H1 (cell line): Measurements from ENCODE around the gene SMARCA4. TPM values are rescaled to one million over a fixed set of nuclear protein-coding genes. Genes with fewer than 3 reads are reported as not detected.

Experiments used
- CTCF ChIA-PET: fragments of 300-600 bp; sonication (Branson Sonifier 250); formaldehyde crosslinking; loops from one replicate; lab custom pipeline; 2021; ENCODE audit not compliant: partially characterized antibody; lab: Charles Lee
- POLR2A ChIA-PET: fragments of 300-600 bp; sonication (Branson Sonifier 250); formaldehyde crosslinking; loops from one replicate; lab custom pipeline; 2021; ENCODE audit warnings: inconsistent platforms; ENCODE audit not compliant: partially characterized antibody; lab: Charles Lee
- DNase-seq, 2 experiments: peaks; one replicate each; pipeline versions ENCODE4 v3.0.0 to v3.0.0-alpha.2; 2010 to 2022; ENCODE audit warnings: low spot score in 2 of 2, low read depth in 1 of 2, mixed read lengths in 1 of 2
- FAIRE-seq: peaks from 2 replicates; lab custom pipeline; 2011; peaks lifted over from hg19 to GRCh38; lab: Jason Lieb, UNC
- H2AFZ ChIP-seq: 2 replicates; pipeline ENCODE4 v1.8.1; 2012; ENCODE audit warnings: low read length, inconsistent platforms
- H2AK5ac ChIP-seq: 2 replicates; pipeline ENCODE4 v1.6.1; 2013; ENCODE audit warnings: low read depth, low read length
- H2BK120ac ChIP-seq: replicated peaks from 2 replicates; pipeline ENCODE3; 2013; ENCODE audit warnings: low read depth, low read length, inconsistent platforms
- H2BK12ac ChIP-seq: 2 replicates; pipeline ENCODE4 v1.6.1; 2013; ENCODE audit warnings: low read depth, low read length
- H2BK15ac ChIP-seq: 2 replicates; pipeline ENCODE4 v1.6.1; 2013; ENCODE audit warnings: low read length
- H2BK20ac ChIP-seq: 2 replicates; pipeline ENCODE4 v1.6.1; 2013; ENCODE audit warnings: low read length
- H2BK5ac ChIP-seq: 2 replicates; pipeline ENCODE4 v1.6.1; 2013; ENCODE audit warnings: low read depth, low read length
- H3K14ac ChIP-seq: 2 replicates; pipeline ENCODE4 v1.6.1; 2013; ENCODE audit warnings: inconsistent platforms; ENCODE audit not compliant: insufficient read length
- H3K18ac ChIP-seq: 2 replicates; pipeline ENCODE4 v1.6.1; 2013; ENCODE audit warnings: low read length; ENCODE audit errors: extremely low read depth
- H3K23ac ChIP-seq: 2 replicates; pipeline ENCODE4 v1.6.1; 2013; ENCODE audit warnings: inconsistent platforms; ENCODE audit not compliant: insufficient read length
- H3K23me2 ChIP-seq: 2 replicates; pipeline ENCODE4 v1.6.1; 2013; ENCODE audit warnings: low read depth, low read length
- H3K27ac ChIP-seq: 2 replicates; pipeline ENCODE4 v1.6.1; 2011; ENCODE audit warnings: low read depth, low read length, inconsistent platforms
- H3K27me3 ChIP-seq, 4 experiments: replicated peaks in 1 of 4; 1 replicate in 1 of 4; 2 replicates in 3 of 4; pipeline versions ENCODE4 v1.6.1 to v1.8.1; 2011 to 2013; ENCODE audit warnings: low read length in 3 of 4, mild to moderate bottlenecking in 3 of 4, inconsistent platforms in 2 of 4, mixed read lengths in 2 of 4, moderate library complexity in 1 of 4; ENCODE audit not compliant: control insufficient read depth in 3 of 4, insufficient read depth in 3 of 4; ENCODE audit errors: extremely low read depth in 1 of 4
- H3K36me3 ChIP-seq, 4 experiments: 2 replicates each; pipeline versions ENCODE4 v1.6.1 to v1.8.1; 2011 to 2013; ENCODE audit warnings: mild to moderate bottlenecking in 4 of 4, low read length in 3 of 4, moderate library complexity in 2 of 4, control low read depth in 1 of 4, inconsistent platforms in 1 of 4; ENCODE audit not compliant: insufficient read depth in 4 of 4, control insufficient read depth in 2 of 4
- H3K4ac ChIP-seq: replicated peaks from 2 replicates; pipeline ENCODE3; 2013; ENCODE audit warnings: low read length, low read depth, mixed read lengths, inconsistent platforms; ENCODE audit not compliant: insufficient read length
- H3K4me1 ChIP-seq, 4 experiments: replicated peaks in 1 of 4; 1 replicate in 1 of 4; 2 replicates in 3 of 4; pipeline versions ENCODE4 v1.6.1 to v1.8.1; 2011 to 2013; ENCODE audit warnings: low read length in 3 of 4, inconsistent platforms in 2 of 4, mixed read lengths in 1 of 4; ENCODE audit not compliant: insufficient read depth in 4 of 4, control insufficient read depth in 3 of 4
- H3K4me2 ChIP-seq, 2 experiments: 2 replicates each; pipeline versions ENCODE4 v1.6.1 to v1.8.1; 2011 to 2013; ENCODE audit warnings: low read depth in 2 of 2, low read length in 2 of 2, control low read depth in 1 of 2, inconsistent platforms in 1 of 2, mild to moderate bottlenecking in 1 of 2; ENCODE audit not compliant: insufficient read depth in 1 of 2
- H3K4me3 ChIP-seq, 4 experiments: fragments of 200-600, 300-600 bp in 1 of 4; sonication (generic), shearing (Covaris generic), sonication (Bioruptor Twin) in 1 of 4; 2 replicates each; pipeline versions ENCODE4 v1.5.1 to v1.8.1; 2011 to 2016; ENCODE audit warnings: low read length in 4 of 4, low read depth in 3 of 4, control low read depth in 2 of 4, inconsistent platforms in 2 of 4, mild to moderate bottlenecking in 2 of 4, mixed read lengths in 1 of 4, moderate library complexity in 1 of 4; ENCODE audit not compliant: insufficient read depth in 2 of 4; ENCODE audit errors: extremely low read depth in 1 of 4
- H3K56ac ChIP-seq: replicated peaks from 2 replicates; pipeline ENCODE3; 2013; ENCODE audit warnings: low read depth, mild to moderate bottlenecking, mixed read lengths, low read length, inconsistent platforms; ENCODE audit not compliant: insufficient read length
- H3K79me1 ChIP-seq: 2 replicates; pipeline ENCODE4 v1.6.1; 2013; ENCODE audit warnings: low read depth, low read length, control low read depth
- H3K79me2 ChIP-seq, 2 experiments: 2 replicates each; pipeline versions ENCODE4 v1.6.1 to v1.8.1; 2012 to 2013; ENCODE audit warnings: low read length in 2 of 2, mild to moderate bottlenecking in 2 of 2, inconsistent platforms in 1 of 2; ENCODE audit not compliant: insufficient read depth in 2 of 2, control insufficient read depth in 1 of 2
- H3K9ac ChIP-seq, 4 experiments: replicated peaks in 1 of 4; 1 replicate in 1 of 4; 2 replicates in 3 of 4; pipeline versions ENCODE4 v1.6.1 to v1.8.1; 2011 to 2013; ENCODE audit warnings: low read depth in 3 of 4, low read length in 3 of 4, control low read depth in 2 of 4, mild to moderate bottlenecking in 2 of 4, moderate library complexity in 2 of 4, inconsistent platforms in 1 of 4; ENCODE audit errors: extremely low read depth in 1 of 4
- H3K9me3 ChIP-seq, 2 experiments: 2 replicates each; pipeline versions ENCODE4 v1.6.1 to v1.8.1; 2012 to 2013; ENCODE audit warnings: mild to moderate bottlenecking in 2 of 2, moderate library complexity in 2 of 2, control low read depth in 1 of 2, inconsistent platforms in 1 of 2, low read depth in 1 of 2, low read length in 1 of 2, mixed read lengths in 1 of 2; ENCODE audit not compliant: insufficient read depth in 2 of 2
- H4K20me1 ChIP-seq, 2 experiments: replicated peaks in 1 of 2; 2 replicates each; pipeline versions ENCODE3 to v1.8.1; 2011 to 2013; ENCODE audit warnings: inconsistent platforms in 2 of 2, low read length in 2 of 2, mild to moderate bottlenecking in 1 of 2; ENCODE audit not compliant: insufficient read depth in 2 of 2, control insufficient read depth in 1 of 2
- H4K5ac ChIP-seq: 2 replicates; pipeline ENCODE4 v1.6.1; 2013; ENCODE audit warnings: low read length, low read depth, mixed read lengths, inconsistent platforms; ENCODE audit not compliant: insufficient read length
- H4K8ac ChIP-seq: 2 replicates; pipeline ENCODE4 v1.8.0; 2013; ENCODE audit warnings: mild to moderate bottlenecking, moderate library complexity, low read length, inconsistent platforms; ENCODE audit not compliant: insufficient read depth; ENCODE audit errors: extremely low read depth
- H4K91ac ChIP-seq: replicated peaks from 2 replicates; pipeline ENCODE3; 2013; ENCODE audit warnings: low read length, mixed read lengths, inconsistent platforms; ENCODE audit not compliant: insufficient read length
- BACH1 ChIP-seq: IDR thresholded peaks from 2 replicates; pipeline ENCODE4 v1.6.1; 2012; ENCODE audit warnings: low read length, improper control_type of control experiment
- BRCA1 ChIP-seq: IDR thresholded peaks from 2 replicates; pipeline ENCODE4 v1.6.1; 2012; ENCODE audit warnings: low read depth, low read length, improper control_type of control experiment
- HDAC2 ChIP-seq, 2 experiments: fragments of 300-600 bp in 1 of 2; sonication (generic) in 1 of 2; IDR thresholded peaks; 2 replicates each; pipeline ENCODE4 v1.6.1; 2011 to 2012; ENCODE audit warnings: low read depth in 2 of 2, low read length in 2 of 2, mild to moderate bottlenecking in 2 of 2, moderate library complexity in 2 of 2, borderline replicate concordance in 1 of 2, inconsistent platforms in 1 of 2
- MAFK ChIP-seq: IDR thresholded peaks from 2 replicates; pipeline ENCODE4 v1.6.1; 2012; ENCODE audit warnings: low read depth, mild to moderate bottlenecking, improper control_type of control experiment, low read length
- MAX ChIP-seq: IDR thresholded peaks from 2 replicates; pipeline ENCODE4 v1.6.1; 2012; ENCODE audit warnings: inconsistent platforms
- SIN3A ChIP-seq, 2 experiments: IDR thresholded peaks in 1 of 2; conservative IDR thresholded peaks in 1 of 2; 2 replicates each; pipeline ENCODE4 v1.6.1; 2011 to 2012; ENCODE audit warnings: low read length in 2 of 2, improper control_type of control experiment in 1 of 2, low read depth in 1 of 2, mild to moderate bottlenecking in 1 of 2
- WGBS, 2 experiments: shearing (Covaris generic) in 1 of 2; methylation state at CpG; one replicate each; pipeline versions ENCODE4 v1.1.6 to v1.1.7; 2013 to 2015; ENCODE audit warnings: low lambda C conversion rate in 2 of 2, mixed read lengths in 2 of 2, inconsistent platforms in 1 of 2, low coverage in 1 of 2, missing lambda C conversion rate in 1 of 2; ENCODE audit not compliant: insufficient replicate concordance in 2 of 2, insufficient coverage in 1 of 2, insufficient read length in 1 of 2; ENCODE audit errors: extremely low coverage in 1 of 2, missing lambda C conversion rate in 1 of 2; 5-methylcytosine and 5-hydroxymethylcytosine counted together
- polyA plus RNA-seq, 7 experiments: library from polyadenylated mRNA; depleted of rRNA in 3 of 7; stranded (reverse) in 5 of 7; unstranded in 2 of 7; fragments of >200 nt in 5 of 7; fragments of 200-250 nt in 2 of 7; gene quantifications; 1 replicate in 5 of 7; 2 replicates in 1 of 7; 4 replicates in 1 of 7; pipeline versions ENCODE4 v1.2.1 to v1.2.3, GENCODE V29; 2011 to 2013; ENCODE audit warnings: missing spikeins in 2 of 7, mixed read lengths in 2 of 7
- total RNA-seq: library from RNA; stranded (reverse); fragmentation: NEBNext Ultra II Directional; extraction: Animal tissue kit (Norgen Biotek cat#: 25700); gene quantifications from 2 replicates; pipeline ENCODE4 v1.2.1, GENCODE V29; 2021

SMARCA4 gene
- total and polyA plus RNA-seq, 2 of the 8 experiments (the other 6 are each of a cell fraction or from before 2014, with no cell fraction given) = 86.4 to 263 TPM

GRCh38 chr19:11025006-11025405, 64.2 kb downstream of the SMARCA4 start:
- Histone ChIP-seq H3K4me2 (no peak overlapping the region), H3K9ac (no peak overlapping the region), H3K56ac (no peak overlapping the region), H2AK5ac (no peak overlapping the region), H4K5ac (no peak overlapping the region), H3K23me2 (no peaks in the 10 kb centered on the region), H3K36me3 (peaks cover 48 to 79% (median 76%) of the 10 kb centered on the region in 4 experiments), H3K79me2 (no peaks in the 10 kb centered on the region; a peak in 1 of 4 replicates), H3K14ac (no peak overlapping the region), H3K27me3 (no peaks in the 10 kb centered on the region), H2BK5ac (no peak overlapping the region), H2BK15ac (no peak overlapping the region), H3K27ac (no peak overlapping the region), H3K79me1 (peaks cover 5% of the 10 kb centered on the region; the same call in 1 of the 2 replicates), H3K9me3 (no peaks in the 10 kb centered on the region), H3K18ac (no peak overlapping the region), H4K91ac (no peak overlapping the region), H4K20me1 (peaks cover 2 to 15% of the 10 kb centered on the region in 2 experiments), H3K4me3 (no peak overlapping the region), H3K4ac (no peak overlapping the region), H4K8ac (no peak overlapping the region; the same call in 1 of the 2 replicates), H2BK120ac (no peak overlapping the region), H2BK20ac (no peak overlapping the region), H2AFZ (no peak overlapping the region), H3K4me1 (no peaks in the 10 kb centered on the region), H2BK12ac (no peak overlapping the region), H3K23ac (no peak overlapping the region)
- 82% methylated on average over 4 of the region's 6 CpGs; no CpG with 5 or more reads in 1 of the 2 experiments for WGBS, 2 experiments
- DNase-seq (no peak), FAIRE-seq (no peak)
- POLR2A ChIA-PET = interaction anchor here (0.8 kb wide), 1 partner anchor 38 kb away, joined by 3 read pairs; no protein-coding TSS in a partner anchor
- TF ChIP-seq SIN3A (conservative IDR thresholded peaks at IDR 0.05 in 1 of 2, IDR thresholded peaks at IDR 0.05 in 1 of 2; ENCODE audit: low read depth in 1 of 2, low read length in 2 of 2) = no peak
- no peak for TF ChIP-seq MAFK
- TF ChIP-seq BRCA1 = no peak
- TF ChIP-seq BACH1 = no peak
- TF ChIP-seq HDAC2 (IDR thresholded peaks at IDR 0.05; ENCODE audit: borderline replicate concordance in 1 of 2, low read depth in 2 of 2, low read length in 2 of 2) = no peak
- TF ChIP-seq MAX = no peak
- CTCF ChIA-PET = interaction anchor here (0.5 to 1.5 kb wide), 3 partner anchors 11 to 88 kb away, joined by 3 to 6 read pairs (median 4); no protein-coding TSS in a partner anchor
